ENCODE measurements around the gene CCDC148. TPM values are rescaled to one million over a fixed set of nuclear protein-coding genes. Genes with fewer than 3 reads are reported as not detected.

CCDC148 gene
- total RNA-seq, 1 experiment from 2014 or later, result 2.1 TPM

GRCh38 chr2:158392687-158393086 lies 63.9 kb downstream of the CCDC148 start:
- no peak for ATAC-seq
- TF ChIP-seq KAT7 (CRISPR knock-in tag; IDR thresholded peaks at IDR 0.05; ENCODE audit: borderline replicate concordance) (no peak), PRRX2 (CRISPR knock-in tag; IDR thresholded peaks at IDR 0.05) (no peak), USF2 (CRISPR knock-in tag; IDR thresholded peaks at IDR 0.05) (no peak), AFF4 (CRISPR knock-in tag; IDR thresholded peaks at IDR 0.05; ENCODE audit: borderline replicate concordance) (no peak), IRF2 (CRISPR knock-in tag; IDR thresholded peaks at IDR 0.05; ENCODE audit: borderline replicate concordance, low read depth) (no peak), PRDM15 (CRISPR knock-in tag; IDR thresholded peaks at IDR 0.05) (no peak), CDX4 (CRISPR knock-in tag; IDR thresholded peaks at IDR 0.05; ENCODE audit: borderline replicate concordance) (no peak), GABPB1 (CRISPR knock-in tag; IDR thresholded peaks at IDR 0.05) (no peak)
- CTCF ChIA-PET, result no interaction called here
- no peaks in the 10 kb centered on the region for H3K27me3 Mint-ChIP-seq (ENCODE audit: low read depth)
- peaks cover 4% of the 10 kb centered on the region; the same call in 1 of the 2 replicates for H3K9me3 Mint-ChIP-seq
- peaks cover 14% of the 10 kb centered on the region for H3K4me1 Mint-ChIP-seq
- no peak for DNase-seq (ENCODE audit: low spot score)
- POLR2A ChIA-PET, result no interaction called here
- H3K36me3 Mint-ChIP-seq, result no peaks in the 10 kb centered on the region
- H3K4me3 Mint-ChIP-seq, result no peak overlapping the region
- no peak overlapping the region for H3K27ac Mint-ChIP-seq

- H3K4me1 Mint-ChIP-seq, result peaks cover 14% of the 10 kb centered on the region
- ATAC-seq (no peak), DNase-seq (ENCODE audit: low spot score) (no peak)
- ChIA-PET CTCF (no interaction called here), POLR2A (no interaction called here)
- no peaks in the 10 kb centered on the region for H3K27me3 Mint-ChIP-seq (ENCODE audit: low read depth)
- peaks cover under 1% of the 10 kb centered on the region; the same call in 1 of the 2 replicates for H3K9me3 Mint-ChIP-seq
- no peak overlapping the region for H3K4me3 Mint-ChIP-seq
- no peaks in the 10 kb centered on the region for H3K36me3 Mint-ChIP-seq
- no peak overlapping the region for H3K27ac Mint-ChIP-seq
- TF ChIP-seq JAZF1 (CRISPR knock-in tag; IDR thresholded peaks at IDR 0.05) (no peak), TP53 (CRISPR knock-in tag; IDR thresholded peaks at IDR 0.05) (no peak), OVOL2 (CRISPR knock-in tag; IDR thresholded peaks at IDR 0.05; ENCODE audit: borderline replicate concordance) (no peak), RELA (CRISPR knock-in tag; IDR thresholded peaks at IDR 0.05; ENCODE audit: borderline replicate concordance) (no peak), ZNF512 (CRISPR knock-in tag; IDR thresholded peaks at IDR 0.05; ENCODE audit: borderline replicate concordance) (no peak), FOXP1 (CRISPR knock-in tag; IDR thresholded peaks at IDR 0.05; ENCODE audit: borderline replicate concordance) (no peak), E2F1 (CRISPR knock-in tag; IDR thresholded peaks at IDR 0.05) (no peak), FOXP4 (CRISPR knock-in tag; IDR thresholded peaks at IDR 0.05) (no peak), MAX (CRISPR knock-in tag; IDR thresholded peaks at IDR 0.05) (no peak)
Observed at GRCh38 chr2:158391876-158392275, 64.7 kb downstream of the CCDC148 start.
